ENCODE results near the gene PCDHGB3. TPM values are rescaled to one million over a fixed set of nuclear protein-coding genes. Genes with fewer than 3 reads are reported as not detected.

The PCDHGB3 gene
- polyA plus RNA-seq, 6 donors from 2014 or later: 0.21 TPM; not detected in 5

GRCh38 chr5:141420855-141421488, 50.9 kb downstream of the PCDHGB3 start, which contains the start of gene PCDHGA11:
PCDHGA11 (plus strand) TSS chr5:141421051; CDS start chr5:141421228, 177 bp downstream.
- ATAC-seq (ENCODE audit: low read depth in 2 of 2) (no peak), DNase-seq (no peak)
- peaks cover 13 to 70% (median 43%) of the 10 kb centered on the region in 7 donors for H3K9me3 Mint-ChIP-seq
- peaks cover 0 to 19% (median 0%) of the 10 kb centered on the region in 3 donors for H3K4me1 Mint-ChIP-seq
- peaks cover 26 to 41% of the 10 kb centered on the region in 2 donors for H3K36me3 Mint-ChIP-seq
- peaks cover 56 to 83% (median 68%) of the 10 kb centered on the region in 3 donors for H3K27me3 Mint-ChIP-seq
- H3K4me3 Mint-ChIP-seq: peak within 1 kb of the TSS; percentile 56 to 89 (median 82)
- H3K27ac Mint-ChIP-seq: peak within 1 kb of the TSS in 5 of 6 donors; percentile 13 to 96 (median 94)

GRCh38 chr5:141421489-141421855, 51.4 kb downstream of the PCDHGB3 start:
- DNase-seq: no peak
- H3K4me1 Mint-ChIP-seq: peaks cover 0 to 19% (median 0%) of the 10 kb centered on the region in 3 donors
- H3K36me3 Mint-ChIP-seq: peaks cover 26 to 41% of the 10 kb centered on the region in 2 donors
- ATAC-seq (ENCODE audit: low read depth in 2 of 2): no peak
- H3K9me3 Mint-ChIP-seq: peaks cover 13 to 67% (median 40%) of the 10 kb centered on the region in 7 donors
- peak overlapping the region in 5 of 6 donors; percentile 13 to 94 (median 83) for H3K27ac Mint-ChIP-seq
- peak overlapping the region; percentile 26 to 89 (median 74) for H3K4me3 Mint-ChIP-seq
- peaks cover 58 to 83% (median 63%) of the 10 kb centered on the region in 3 donors for H3K27me3 Mint-ChIP-seq

Other genes starting within 250 kb of the PCDHGB3 start
- not detected for gene PCDHB4, start 248.4 kb upstream of the PCDHGB3 start, polyA plus RNA-seq (ENCODE audit: low read depth in 6 of 6)
- under 1 TPM in 2 of 6 donors, not detected in 4; 0.08 to 0.43 TPM for gene PCDHB5, start 235.0 kb upstream of the PCDHGB3 start, polyA plus RNA-seq (ENCODE audit: low read depth in 6 of 6)
- gene PCDHB6, start 220.2 kb upstream of the PCDHGB3 start, polyA plus RNA-seq (ENCODE audit: low read depth in 6 of 6): not detected
- gene PCDHB7, start 197.6 kb upstream of the PCDHGB3 start, polyA plus RNA-seq (ENCODE audit: low read depth in 6 of 6): not detected
- not detected for gene PCDHB8, start 192.5 kb upstream of the PCDHGB3 start, polyA plus RNA-seq (ENCODE audit: low read depth in 6 of 6)
- not detected for gene PCDHB16, start 187.9 kb upstream of the PCDHGB3 start, polyA plus RNA-seq (ENCODE audit: low read depth in 6 of 6)
- gene PCDHB9, start 183.1 kb upstream of the PCDHGB3 start, polyA plus RNA-seq (ENCODE audit: low read depth in 6 of 6): not detected
- not detected for gene PCDHB10, start 177.9 kb upstream of the PCDHGB3 start, polyA plus RNA-seq (ENCODE audit: low read depth in 6 of 6)
- not detected for gene PCDHB11, start 170.6 kb upstream of the PCDHGB3 start, polyA plus RNA-seq (ENCODE audit: low read depth in 6 of 6)
- not detected for gene PCDHB12, start 161.5 kb upstream of the PCDHGB3 start, polyA plus RNA-seq (ENCODE audit: low read depth in 6 of 6)
- gene PCDHB13, start 156.3 kb upstream of the PCDHGB3 start, polyA plus RNA-seq (ENCODE audit: low read depth in 6 of 6): not detected
- not detected for gene PCDHB14, start 146.9 kb upstream of the PCDHGB3 start, polyA plus RNA-seq (ENCODE audit: low read depth in 6 of 6)
- gene PCDHB15, start 124.8 kb upstream of the PCDHGB3 start, polyA plus RNA-seq (ENCODE audit: low read depth in 6 of 6): not detected
- gene SLC25A2, start 66.2 kb upstream of the PCDHGB3 start, polyA plus RNA-seq (ENCODE audit: low read depth in 6 of 6): under 1 TPM in 1 of 6 donors, not detected in 5; 0.20 TPM
- 100 to 1,000 TPM; 270 to 315 (median 285) TPM for gene TAF7, start 49.5 kb upstream of the PCDHGB3 start, polyA plus RNA-seq (ENCODE audit: low read depth in 6 of 6)
- not detected for gene PCDHGA1, start 39.7 kb upstream of the PCDHGB3 start, polyA plus RNA-seq (ENCODE audit: low read depth in 6 of 6)
- not detected for gene PCDHGA2, start 31.5 kb upstream of the PCDHGB3 start, polyA plus RNA-seq (ENCODE audit: low read depth in 6 of 6)
- not detected for gene PCDHGA3, start 26.4 kb upstream of the PCDHGB3 start, polyA plus RNA-seq (ENCODE audit: low read depth in 6 of 6)
- gene PCDHGB1, start 20.1 kb upstream of the PCDHGB3 start, polyA plus RNA-seq (ENCODE audit: low read depth in 6 of 6): not detected
- gene PCDHGA4, start 15.2 kb upstream of the PCDHGB3 start, polyA plus RNA-seq (ENCODE audit: low read depth in 6 of 6): under 1 TPM in 2 of 6 donors, not detected in 4; 0.14 to 0.16 TPM
- gene PCDHGB2, start 10.2 kb upstream of the PCDHGB3 start, polyA plus RNA-seq (ENCODE audit: low read depth in 6 of 6): under 1 TPM in 3 of 6 donors, not detected in 3; 0.27 to 0.82 (median 0.74) TPM
- under 1 TPM in 1 of 6 donors, not detected in 5; 0.10 TPM for gene PCDHGA5, start 6.1 kb upstream of the PCDHGB3 start, polyA plus RNA-seq (ENCODE audit: low read depth in 6 of 6)
- gene PCDHGA6, start 3.6 kb downstream of the PCDHGB3 start, polyA plus RNA-seq (ENCODE audit: low read depth in 6 of 6): under 1 TPM in 1 of 6 donors, not detected in 5; 0.08 TPM
- not detected for gene PCDHGA7, start 12.5 kb downstream of the PCDHGB3 start, polyA plus RNA-seq (ENCODE audit: low read depth in 6 of 6)
- under 1 TPM in 1 of 6 donors, not detected in 5; 0.15 TPM for gene PCDHGB4, start 17.5 kb downstream of the PCDHGB3 start, polyA plus RNA-seq (ENCODE audit: low read depth in 6 of 6)
- gene PCDHGA8, start 22.4 kb downstream of the PCDHGB3 start, polyA plus RNA-seq (ENCODE audit: low read depth in 6 of 6): not detected
- under 1 TPM in 3 of 6 donors, not detected in 3; 0.12 to 0.27 (median 0.20) TPM for gene PCDHGB5, start 27.7 kb downstream of the PCDHGB3 start, polyA plus RNA-seq (ENCODE audit: low read depth in 6 of 6)
- gene PCDHGA9, start 32.5 kb downstream of the PCDHGB3 start, polyA plus RNA-seq (ENCODE audit: low read depth in 6 of 6): under 1 TPM in 1 of 6 donors, not detected in 5; 0.25 TPM
- gene PCDHGB6, start 37.8 kb downstream of the PCDHGB3 start, polyA plus RNA-seq (ENCODE audit: low read depth in 6 of 6): under 1 TPM in 2 of 6 donors, not detected in 4; 0.11 to 0.17 TPM
- under 1 TPM in 1 of 6 donors, not detected in 5; 0.05 TPM for gene PCDHGA10, start 42.7 kb downstream of the PCDHGB3 start, polyA plus RNA-seq (ENCODE audit: low read depth in 6 of 6)
- not detected for gene PCDHGB7, start 47.4 kb downstream of the PCDHGB3 start, polyA plus RNA-seq (ENCODE audit: low read depth in 6 of 6)
- gene PCDHGA11, start 50.8 kb downstream of the PCDHGB3 start, polyA plus RNA-seq (ENCODE audit: low read depth in 6 of 6): not detected
- under 1 TPM in 3 of 6 donors, not detected in 3; 0.09 to 0.16 (median 0.11) TPM for gene PCDHGA12, start 60.3 kb downstream of the PCDHGB3 start, polyA plus RNA-seq (ENCODE audit: low read depth in 6 of 6)
- gene PCDHGC3, start 105.7 kb downstream of the PCDHGB3 start, polyA plus RNA-seq (ENCODE audit: low read depth in 6 of 6): under 1 TPM in 3 of 6 donors, not detected in 3; 0.35 to 0.86 (median 0.61) TPM
- gene PCDHGC4, start 114.8 kb downstream of the PCDHGB3 start, polyA plus RNA-seq (ENCODE audit: low read depth in 6 of 6): not detected
- not detected for gene PCDHGC5, start 118.8 kb downstream of the PCDHGB3 start, polyA plus RNA-seq (ENCODE audit: low read depth in 6 of 6)
- gene DIAPH1, start 248.8 kb downstream of the PCDHGB3 start, polyA plus RNA-seq (ENCODE audit: low read depth in 6 of 6): 10 to 100 TPM; 29.5 to 54.9 (median 45.9) TPM